SK-N-MC (cell line): ENCODE measurements around the gene ECEL1.

ENCODE experiments used
- EZH2 ChIP-seq: fragments of 200-600 bp; sonication (generic); IDR thresholded peaks from one replicate; pipeline ENCODE4 v1.6.1; 2017; ENCODE audit warnings: antibody characterized with exemption
- POLR2AphosphoS5 ChIP-seq: IDR thresholded peaks from 2 replicates; pipeline ENCODE4 v1.6.1; 2012; ENCODE audit warnings: mild to moderate bottlenecking, low read depth, low read length, borderline replicate concordance

DNA sequence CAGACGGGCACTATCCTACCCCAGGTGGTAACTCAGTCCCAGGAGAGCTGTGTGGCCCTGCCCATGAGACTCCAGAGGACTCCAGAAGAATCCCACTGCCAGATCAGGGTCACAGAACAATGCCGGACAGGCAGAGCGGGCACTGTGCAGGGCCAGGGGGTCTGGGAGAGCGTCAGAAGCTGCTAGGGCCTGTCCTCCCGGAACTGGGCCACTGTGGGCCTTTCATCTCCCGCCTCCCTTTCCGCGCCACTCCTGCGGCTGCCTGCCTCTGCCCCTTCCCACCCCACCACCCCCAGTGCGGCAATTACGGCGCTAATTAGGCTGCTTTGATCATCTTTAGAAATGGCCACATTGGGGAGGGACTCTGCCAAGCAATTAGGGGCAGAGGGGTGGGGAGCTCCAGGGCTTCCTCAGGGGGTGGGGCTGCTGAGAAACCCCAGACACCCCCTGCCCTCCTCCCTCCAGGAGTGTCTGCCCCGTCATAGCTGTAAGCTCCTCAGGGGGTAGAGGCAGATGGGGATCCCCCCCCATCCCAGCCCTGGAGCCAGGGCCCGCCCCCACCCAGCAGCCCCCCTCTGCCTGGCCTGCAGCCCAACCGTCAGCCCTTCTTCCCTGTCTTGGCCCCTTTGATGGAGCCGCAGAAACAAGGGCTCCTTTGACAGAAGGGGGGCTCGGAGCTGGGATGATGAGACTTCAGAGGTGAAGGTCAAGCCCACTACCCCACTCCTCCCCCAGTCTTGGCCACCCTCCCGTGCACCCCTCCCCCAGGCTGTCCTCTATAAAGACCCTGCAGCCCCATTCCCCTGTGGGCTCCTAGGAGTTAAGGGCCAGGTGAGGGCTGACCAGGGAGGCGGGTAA lies 32.2 kb upstream of the ECEL1 start, which contains the start of gene PRSS56:
- TF ChIP-seq EZH2 (no peak), POLR2AphosphoS5 (no peak)
